HEK293T (cell line): ENCODE data around the gene FOXL2.

Source experiments
- ARNT ChIP-seq: fragments of 450-650 bp; IDR thresholded peaks from 2 replicates; pipeline ENCODE4 v1.6.1; 2017; ENCODE audit warnings: mild to moderate bottlenecking
- BHLHE40 ChIP-seq: fragments of 450-650 bp; IDR thresholded peaks from 2 replicates; pipeline ENCODE4 v1.6.1; 2016; ENCODE audit warnings: mild to moderate bottlenecking, moderate library complexity, borderline replicate concordance
- CTBP1 ChIP-seq: fragments of 450-650 bp; IDR thresholded peaks from 2 replicates; pipeline ENCODE4 v1.6.1; 2016; ENCODE audit warnings: borderline replicate concordance
- FOXA1 ChIP-seq: fragments of 450-650 bp; IDR thresholded peaks from 2 replicates; pipeline ENCODE4 v1.6.1; 2016; ENCODE audit warnings: mild to moderate bottlenecking
- FOXK2 ChIP-seq: fragments of 450-650 bp; IDR thresholded peaks from 2 replicates; pipeline ENCODE4 v1.6.1; 2016; ENCODE audit warnings: mild to moderate bottlenecking
- FOXM1 ChIP-seq: fragments of 450-650 bp; IDR thresholded peaks from 2 replicates; pipeline ENCODE4 v1.6.1; 2017; ENCODE audit warnings: mild to moderate bottlenecking, borderline replicate concordance
- HDGF ChIP-seq: fragments of 450-650 bp; IDR thresholded peaks from 2 replicates; pipeline ENCODE4 v1.6.1; 2017; ENCODE audit warnings: antibody characterized with exemption, borderline replicate concordance
- L3MBTL2 ChIP-seq: fragments of 450-650 bp; conservative IDR thresholded peaks from 2 replicates; pipeline ENCODE4 v1.6.1; 2016; ENCODE audit warnings: mild to moderate bottlenecking
- LEF1 ChIP-seq: fragments of 450-650 bp; IDR thresholded peaks from 2 replicates; pipeline ENCODE4 v1.6.1; 2017; ENCODE audit warnings: mild to moderate bottlenecking, borderline replicate concordance
- SP1 ChIP-seq: fragments of 450-650 bp; IDR thresholded peaks from 2 replicates; pipeline ENCODE4 v1.6.1; 2017
- SUZ12 ChIP-seq: fragments of 450-650 bp; IDR thresholded peaks from 2 replicates; pipeline ENCODE4 v1.6.1; 2016; ENCODE audit warnings: mild to moderate bottlenecking
- TARDBP ChIP-seq: fragments of 450-650 bp; IDR thresholded peaks from 2 replicates; pipeline ENCODE4 v1.6.1; 2016
- ZNF384 ChIP-seq: fragments of 450-650 bp; IDR thresholded peaks from 2 replicates; pipeline ENCODE4 v1.6.1; 2016
- TF ChIP-seq, protein P1 (sequence below): fragments of 450-650 bp; IDR thresholded peaks from 2 replicates; pipeline ENCODE4 v1.6.1; 2016

DNA sequence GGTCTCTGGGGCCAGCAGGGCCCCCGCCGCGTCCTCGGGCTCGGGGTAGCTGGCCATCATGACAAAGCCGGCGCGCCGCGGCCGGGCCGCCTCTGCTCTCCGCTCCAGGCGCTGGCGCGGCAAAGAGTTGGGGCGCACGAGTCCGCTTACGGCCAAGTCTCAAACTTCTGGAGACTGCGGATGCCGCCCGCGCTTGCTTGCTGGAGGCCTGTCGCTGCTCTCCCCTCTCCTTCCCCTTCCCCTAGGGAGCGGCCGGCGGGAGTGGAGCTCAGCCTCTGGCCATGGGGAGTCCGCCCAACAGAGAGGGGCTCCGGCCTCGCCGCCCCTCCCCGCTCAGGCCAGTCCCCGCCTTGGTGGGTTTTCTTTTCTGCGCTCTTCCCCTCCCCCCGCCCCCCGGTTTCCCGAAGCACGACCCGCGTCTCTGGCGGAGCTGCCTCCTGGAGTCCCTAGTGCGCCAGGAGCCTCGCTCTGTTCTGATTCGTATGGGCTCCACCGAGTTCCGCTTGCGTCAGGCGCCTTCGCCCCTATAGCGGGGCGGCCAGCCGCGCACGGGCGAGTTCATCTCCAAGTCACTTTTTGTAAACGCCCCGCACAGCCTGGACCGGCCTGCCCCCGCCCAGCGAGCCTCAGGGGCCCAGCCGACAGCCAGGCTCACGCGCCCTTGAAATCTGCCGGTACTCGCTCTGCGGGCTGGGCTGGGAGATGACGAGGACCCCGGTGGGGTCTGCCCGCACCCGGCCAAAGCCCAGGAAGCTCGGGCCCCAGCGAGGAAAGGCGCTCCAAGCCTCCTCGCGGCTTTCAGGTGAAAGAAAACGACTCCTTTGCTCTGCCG lies at the start of gene FOXL2, which contains the start of gene FOXL2NB:
- TF ChIP-seq, protein P1, sequence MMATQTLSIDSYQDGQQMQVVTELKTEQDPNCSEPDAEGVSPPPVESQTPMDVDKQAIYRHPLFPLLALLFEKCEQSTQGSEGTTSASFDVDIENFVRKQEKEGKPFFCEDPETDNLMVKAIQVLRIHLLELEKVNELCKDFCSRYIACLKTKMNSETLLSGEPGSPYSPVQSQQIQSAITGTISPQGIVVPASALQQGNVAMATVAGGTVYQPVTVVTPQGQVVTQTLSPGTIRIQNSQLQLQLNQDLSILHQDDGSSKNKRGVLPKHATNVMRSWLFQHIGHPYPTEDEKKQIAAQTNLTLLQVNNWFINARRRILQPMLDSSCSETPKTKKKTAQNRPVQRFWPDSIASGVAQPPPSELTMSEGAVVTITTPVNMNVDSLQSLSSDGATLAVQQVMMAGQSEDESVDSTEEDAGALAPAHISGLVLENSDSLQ: no peak
- TF ChIP-seq FOXM1: no peak
- TF ChIP-seq BHLHE40: no peak
- TF ChIP-seq ARNT: no peak
- TF ChIP-seq SP1: no peak
- TF ChIP-seq FOXK2: no peak
- TF ChIP-seq HDGF: no peak
- no peak for TF ChIP-seq ZNF384
- no peak for TF ChIP-seq SUZ12
- TF ChIP-seq FOXA1: no peak
- TF ChIP-seq CTBP1: no peak
- TF ChIP-seq LEF1: no peak
- TF ChIP-seq L3MBTL2: no peak
- TF ChIP-seq TARDBP: no peak
